KMS-11 (cell line): Measurements from ENCODE around the gene NR4A1.
"Not testable (repeated sequence)": the region's sequence is repeated elsewhere in the genome, so short reads cannot be mapped to it uniquely, and the experiment has no call there.

Experiments used
- H2AFZ ChIP-seq: fragments of 200-600 bp; sonication (generic); 2 replicates; pipeline ENCODE4 v1.6.1; 2016; ENCODE audit warnings: antibody characterized with exemption, mixed run types, low read depth
- H3K27ac ChIP-seq: fragments of 200-600 bp; sonication (generic); 2 replicates; pipeline ENCODE4 v1.6.1; 2016; ENCODE audit warnings: mild to moderate bottlenecking, mixed run types
- H3K27me3 ChIP-seq: fragments of 200-600 bp; sonication (generic); 2 replicates; pipeline ENCODE4 v1.6.1; 2017; ENCODE audit warnings: mild to moderate bottlenecking, low read depth, mixed run types, moderate library complexity; ENCODE audit not compliant: insufficient read depth
- H3K36me3 ChIP-seq: fragments of 200-600 bp; sonication (generic); 2 replicates; pipeline ENCODE4 v1.6.1; 2017; ENCODE audit warnings: mild to moderate bottlenecking, mixed run types; ENCODE audit not compliant: insufficient read depth
- H3K4me1 ChIP-seq: fragments of 200-600 bp; sonication (generic); 2 replicates; pipeline ENCODE4 v1.6.1; 2016; ENCODE audit warnings: mild to moderate bottlenecking, low read depth, mixed run types; ENCODE audit not compliant: poor library complexity, severe bottlenecking
- H3K4me2 ChIP-seq: fragments of 200-600 bp; sonication (generic); 2 replicates; pipeline ENCODE4 v1.7.0; 2016; ENCODE audit warnings: mild to moderate bottlenecking, mixed run types
- H3K4me3 ChIP-seq: fragments of 200-600 bp; sonication (generic); IDR thresholded peaks from 2 replicates; pipeline ENCODE4 v1.6.1; 2017; ENCODE audit warnings: low read depth, low read length, mixed read lengths; ENCODE audit not compliant: insufficient read depth
- H3K79me2 ChIP-seq: fragments of 200-600 bp; sonication (generic); 2 replicates; pipeline ENCODE4 v1.6.1; 2016; ENCODE audit warnings: low read depth, mixed run types; ENCODE audit not compliant: insufficient read depth
- H3K9ac ChIP-seq: fragments of 200-600 bp; sonication (generic); 2 replicates; pipeline ENCODE4 v1.6.1; 2016; ENCODE audit warnings: mild to moderate bottlenecking, mixed run types
- H4K20me1 ChIP-seq: fragments of 200-600 bp; sonication (generic); 2 replicates; pipeline ENCODE4 v1.6.1; 2016; ENCODE audit warnings: mild to moderate bottlenecking, mixed run types; ENCODE audit not compliant: insufficient read depth
- TF ChIP-seq, protein P1 (sequence below): fragments of 200-600 bp; sonication (generic); conservative IDR thresholded peaks from 2 replicates; pipeline ENCODE4 v1.6.1; 2017; ENCODE audit warnings: low read depth, mild to moderate bottlenecking, antibody characterized with exemption, low read length, moderate library complexity, mixed read lengths

Gene NR4A1

GRCh38 chr12:52096332-52097044, 45.2 kb downstream of the NR4A1 start:
- TF ChIP-seq, protein P1, sequence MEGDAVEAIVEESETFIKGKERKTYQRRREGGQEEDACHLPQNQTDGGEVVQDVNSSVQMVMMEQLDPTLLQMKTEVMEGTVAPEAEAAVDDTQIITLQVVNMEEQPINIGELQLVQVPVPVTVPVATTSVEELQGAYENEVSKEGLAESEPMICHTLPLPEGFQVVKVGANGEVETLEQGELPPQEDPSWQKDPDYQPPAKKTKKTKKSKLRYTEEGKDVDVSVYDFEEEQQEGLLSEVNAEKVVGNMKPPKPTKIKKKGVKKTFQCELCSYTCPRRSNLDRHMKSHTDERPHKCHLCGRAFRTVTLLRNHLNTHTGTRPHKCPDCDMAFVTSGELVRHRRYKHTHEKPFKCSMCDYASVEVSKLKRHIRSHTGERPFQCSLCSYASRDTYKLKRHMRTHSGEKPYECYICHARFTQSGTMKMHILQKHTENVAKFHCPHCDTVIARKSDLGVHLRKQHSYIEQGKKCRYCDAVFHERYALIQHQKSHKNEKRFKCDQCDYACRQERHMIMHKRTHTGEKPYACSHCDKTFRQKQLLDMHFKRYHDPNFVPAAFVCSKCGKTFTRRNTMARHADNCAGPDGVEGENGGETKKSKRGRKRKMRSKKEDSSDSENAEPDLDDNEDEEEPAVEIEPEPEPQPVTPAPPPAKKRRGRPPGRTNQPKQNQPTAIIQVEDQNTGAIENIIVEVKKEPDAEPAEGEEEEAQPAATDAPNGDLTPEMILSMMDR, result no peak
- Histone ChIP-seq H3K27ac (no peak overlapping the region), H4K20me1 (no peaks in the 10 kb centered on the region), H3K4me2 (no peak overlapping the region), H3K4me3 (no peak overlapping the region), H3K9ac (no peak overlapping the region), H3K27me3 (no peaks in the 10 kb centered on the region), H3K79me2 (no peaks in the 10 kb centered on the region), H3K4me1 (no peaks in the 10 kb centered on the region), H3K36me3 (no peaks in the 10 kb centered on the region), H2AFZ (no peak overlapping the region)

DNA sequence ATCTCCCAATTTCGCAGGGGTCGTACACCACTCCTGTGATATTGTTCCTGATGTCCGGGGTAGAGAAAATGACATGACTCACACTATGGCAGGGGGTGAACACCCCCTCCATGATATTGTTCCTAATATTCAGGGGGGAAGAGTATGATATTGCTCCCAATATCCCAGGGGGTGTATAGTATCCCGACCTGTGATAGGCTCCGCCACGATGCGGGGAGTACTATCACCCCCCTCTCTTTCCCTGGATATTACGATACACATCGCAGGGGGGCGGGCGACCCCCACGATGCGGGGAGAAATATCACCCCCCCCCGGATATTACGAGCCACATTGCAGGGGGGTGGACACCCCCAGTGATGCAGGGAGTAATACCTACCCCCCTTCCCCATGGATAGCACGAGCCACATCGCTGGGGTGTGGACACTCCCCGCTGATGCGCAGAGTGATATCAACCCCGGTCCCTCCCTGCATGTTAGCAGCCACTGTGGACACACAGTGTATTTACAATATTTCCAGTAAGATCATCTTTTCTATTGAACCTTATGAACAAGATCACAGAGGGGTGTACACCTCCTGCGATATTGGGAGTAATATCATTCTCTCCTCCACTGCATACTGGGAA, 45.9 kb downstream of the NR4A1 start:
- H3K4me3 ChIP-seq, result no peak overlapping the region
- H3K9ac ChIP-seq, result no peak overlapping the region
- H3K4me2 ChIP-seq, result no peak overlapping the region
- H3K27ac ChIP-seq, result no peak overlapping the region
- H3K36me3 ChIP-seq, result no peaks in the 10 kb centered on the region
- no peaks in the 10 kb centered on the region for H3K27me3 ChIP-seq
- H3K4me1 ChIP-seq, result no peaks in the 10 kb centered on the region
- H4K20me1 ChIP-seq, result no peaks in the 10 kb centered on the region
- TF ChIP-seq, protein P1, result no peak
- H3K79me2 ChIP-seq, result no peaks in the 10 kb centered on the region
- no peak overlapping the region for H2AFZ ChIP-seq

- H3K36me3 ChIP-seq, H3K27me3 ChIP-seq, H3K79me2 ChIP-seq, H4K20me1 ChIP-seq, H3K4me3 ChIP-seq: not testable (repeated sequence)
- Histone ChIP-seq H2AFZ (peak overlapping the region; percentile 41), H3K9ac (peak overlapping the region; percentile 23; the same call in 1 of the 2 replicates), H3K4me1 (peaks cover 35% of the 10 kb centered on the region), H3K4me2 (peak overlapping the region; percentile 65), H3K27ac (peak overlapping the region; percentile 54)
Observed at GRCh38 chr12:52104431-52105089, 53.3 kb downstream of the NR4A1 start.
